GM21367 (cell line): ENCODE measurements around the gene SGK1.

ENCODE experiments used
- ATAC-seq: cut with Tn5 transposase; IDR thresholded peaks from one replicate; pipeline ENCODE4 v1.9.1; 2021; ENCODE audit not compliant: unreplicated experiment

The SGK1 gene

DNA sequence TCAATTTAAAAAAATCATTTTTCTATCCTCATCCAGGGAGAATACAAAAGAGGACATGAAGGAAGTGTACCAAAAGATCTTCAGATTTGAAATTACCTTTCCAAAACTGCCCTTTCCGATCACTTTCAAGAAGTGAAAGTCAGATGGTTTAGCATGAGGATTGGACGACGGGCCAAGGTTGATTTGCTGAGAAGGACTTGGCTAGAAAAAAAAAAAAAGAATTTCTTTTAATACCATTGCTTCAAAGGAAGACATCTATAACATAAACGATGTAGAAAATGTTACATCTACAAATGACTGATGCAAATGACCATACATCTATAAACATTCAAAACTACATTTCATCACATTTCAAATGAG lies 144.6 kb downstream of the SGK1 start:
- no peak for ATAC-seq

DNA sequence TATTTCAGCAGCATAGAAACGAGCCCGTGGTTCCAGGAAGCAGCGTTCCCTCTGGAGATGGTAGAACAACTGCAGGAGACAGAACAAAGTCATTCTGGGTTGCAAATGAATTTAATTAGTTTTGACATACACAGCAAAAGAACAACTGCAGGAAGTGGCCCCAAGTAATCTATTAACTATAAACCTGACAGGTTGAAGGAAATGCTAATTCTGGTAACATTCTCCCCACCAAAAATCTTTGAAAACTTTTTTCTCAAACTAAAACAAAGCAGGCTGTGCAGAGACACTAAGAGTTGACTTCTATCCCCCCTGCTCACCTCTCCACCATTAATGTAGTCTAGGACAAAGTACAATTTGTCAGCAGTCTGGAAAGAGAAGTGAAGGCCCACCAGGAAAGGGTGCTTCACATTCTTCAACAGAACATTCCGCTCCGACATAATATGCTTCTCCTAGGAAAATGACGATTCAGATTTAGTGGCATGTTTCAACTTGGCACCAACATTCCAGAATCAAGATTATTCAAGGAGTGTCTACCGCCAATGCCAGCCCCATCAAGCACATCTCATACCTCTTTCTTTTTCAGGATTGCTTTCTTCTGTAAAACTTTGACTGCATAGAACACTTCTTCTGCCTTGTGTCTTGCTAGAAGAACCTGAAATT lies 145.1 kb downstream of the SGK1 start:
- no peak for ATAC-seq

DNA sequence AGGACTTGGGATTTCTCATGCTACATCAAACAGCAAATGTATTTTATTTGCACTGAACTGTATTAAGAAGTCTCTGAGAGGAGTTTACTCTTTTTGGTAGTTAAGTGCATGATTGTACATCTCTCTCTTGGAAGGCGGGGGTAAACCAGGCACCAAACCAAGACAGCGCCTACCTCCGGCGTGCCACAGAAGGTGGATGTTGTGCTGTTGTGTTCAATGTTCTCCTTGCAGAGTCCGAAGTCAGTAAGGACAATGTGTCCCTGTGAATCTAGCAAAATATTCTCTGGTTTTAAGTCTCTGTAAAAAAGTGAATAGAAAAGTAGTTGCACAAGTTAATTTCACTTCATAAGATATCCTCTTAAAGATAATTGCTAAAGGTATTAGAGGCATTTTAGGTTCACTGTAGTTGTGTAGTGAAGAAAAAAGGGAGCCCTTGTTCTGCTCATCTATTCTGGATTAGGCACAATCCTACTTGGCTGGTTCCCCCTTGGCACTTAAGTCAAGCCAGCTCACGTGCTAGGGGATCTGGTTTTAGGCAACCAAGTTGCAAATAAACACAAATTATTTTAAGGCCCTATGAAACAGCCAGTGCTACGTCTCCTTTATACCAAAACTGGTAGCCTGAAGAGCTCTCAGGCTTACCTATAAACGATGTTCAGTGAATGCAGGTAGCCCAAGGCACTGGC lies 145.7 kb downstream of the SGK1 start:
- no peak for ATAC-seq

DNA sequence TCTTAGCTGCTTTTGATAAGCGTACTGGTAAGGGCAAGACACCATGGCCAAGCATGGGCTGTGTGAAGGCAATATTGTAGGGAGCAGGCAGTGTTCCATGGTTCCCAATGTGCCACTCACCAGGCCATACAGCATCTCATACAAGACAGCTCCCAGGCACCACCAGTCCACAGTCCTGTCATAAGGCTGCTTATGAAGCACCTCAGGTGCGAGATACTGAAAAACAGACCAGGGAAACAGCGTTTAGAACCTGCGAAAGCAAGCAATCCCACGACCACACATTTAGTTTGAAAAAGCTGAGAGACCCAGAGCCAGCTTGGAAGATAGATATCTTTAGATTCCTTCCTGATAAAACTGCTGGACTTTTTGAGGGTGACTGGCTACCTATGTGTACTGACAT lies 146.4 kb downstream of the SGK1 start:
- ATAC-seq: no peak

DNA sequence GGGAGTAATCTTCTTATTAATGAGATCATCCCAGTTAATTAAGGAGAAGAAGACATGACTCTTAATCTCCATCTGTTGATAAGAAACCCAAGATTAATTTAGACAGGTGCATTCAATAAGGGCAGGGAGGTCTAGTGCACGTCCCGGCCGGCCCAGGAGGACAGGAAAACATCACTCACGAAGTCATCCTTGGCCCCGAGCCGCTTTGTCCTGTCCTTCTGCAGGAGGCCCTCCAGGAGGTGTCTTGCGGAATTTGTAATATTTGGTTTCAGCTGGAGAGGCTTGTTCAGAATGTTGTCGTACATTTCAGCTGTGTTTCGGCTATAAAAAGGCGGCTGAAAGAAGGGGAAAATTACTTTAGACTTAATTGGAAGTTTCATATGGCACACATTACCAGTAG lies 147.1 kb downstream of the SGK1 start:
- ATAC-seq: no peak

DNA sequence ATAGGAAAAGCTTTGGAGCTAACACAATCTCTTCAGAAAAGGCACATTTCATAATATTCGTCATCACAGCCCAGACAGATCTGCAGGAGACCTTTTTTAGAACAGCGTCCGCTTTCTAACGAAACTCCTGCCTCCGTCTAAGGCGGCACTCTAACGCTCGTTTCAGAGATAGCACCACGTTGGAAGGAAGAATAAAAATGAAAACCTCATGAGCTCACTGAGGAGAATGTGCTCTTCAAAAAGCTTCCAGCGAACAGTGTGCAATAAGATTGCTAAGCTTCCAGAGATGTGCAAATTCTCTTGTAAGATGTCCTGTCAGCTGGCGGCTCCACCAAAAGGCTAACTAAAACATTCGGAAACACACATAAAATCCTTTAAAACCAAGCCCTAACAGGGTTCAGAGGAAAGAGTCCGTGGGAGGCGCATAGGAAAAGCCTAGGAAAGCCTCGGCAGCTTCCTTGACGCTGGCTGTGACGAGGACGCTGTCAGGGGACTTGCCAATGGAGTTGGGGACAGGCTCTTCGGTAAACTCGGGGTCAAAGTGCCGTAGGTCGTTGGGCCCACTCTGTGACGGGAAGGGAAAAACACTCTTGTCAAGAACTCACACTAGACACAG lies 147.9 kb downstream of the SGK1 start:
- no peak for ATAC-seq

DNA sequence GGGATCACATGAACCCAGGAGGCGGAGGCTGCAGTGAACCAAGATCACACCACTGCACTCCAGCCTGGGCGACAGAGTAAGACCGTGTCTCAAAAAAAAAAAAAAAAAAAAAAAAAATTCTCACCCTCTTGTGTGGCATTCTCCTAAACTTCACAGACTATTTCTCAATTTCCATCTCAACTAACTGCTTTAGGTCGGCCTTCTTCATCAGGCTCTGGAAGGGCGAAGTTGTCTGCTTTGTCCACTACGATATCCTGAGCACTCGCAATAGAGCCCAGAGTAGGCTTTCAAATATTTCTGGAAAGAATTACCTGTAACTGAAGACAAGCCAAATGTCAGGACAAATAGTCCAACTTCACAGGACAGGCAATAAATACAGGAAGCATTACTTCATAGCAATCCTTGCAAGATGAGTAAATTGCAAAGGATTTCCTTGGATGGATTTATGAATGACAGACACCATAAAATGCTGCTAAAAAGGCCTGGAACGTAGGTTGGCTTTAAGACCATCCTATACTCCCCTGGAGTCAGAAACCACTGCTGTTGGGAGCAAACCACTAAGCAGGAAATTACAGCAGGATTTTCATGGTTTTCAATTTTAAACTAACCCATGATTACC lies 149.2 kb downstream of the SGK1 start:
- no peak for ATAC-seq

DNA sequence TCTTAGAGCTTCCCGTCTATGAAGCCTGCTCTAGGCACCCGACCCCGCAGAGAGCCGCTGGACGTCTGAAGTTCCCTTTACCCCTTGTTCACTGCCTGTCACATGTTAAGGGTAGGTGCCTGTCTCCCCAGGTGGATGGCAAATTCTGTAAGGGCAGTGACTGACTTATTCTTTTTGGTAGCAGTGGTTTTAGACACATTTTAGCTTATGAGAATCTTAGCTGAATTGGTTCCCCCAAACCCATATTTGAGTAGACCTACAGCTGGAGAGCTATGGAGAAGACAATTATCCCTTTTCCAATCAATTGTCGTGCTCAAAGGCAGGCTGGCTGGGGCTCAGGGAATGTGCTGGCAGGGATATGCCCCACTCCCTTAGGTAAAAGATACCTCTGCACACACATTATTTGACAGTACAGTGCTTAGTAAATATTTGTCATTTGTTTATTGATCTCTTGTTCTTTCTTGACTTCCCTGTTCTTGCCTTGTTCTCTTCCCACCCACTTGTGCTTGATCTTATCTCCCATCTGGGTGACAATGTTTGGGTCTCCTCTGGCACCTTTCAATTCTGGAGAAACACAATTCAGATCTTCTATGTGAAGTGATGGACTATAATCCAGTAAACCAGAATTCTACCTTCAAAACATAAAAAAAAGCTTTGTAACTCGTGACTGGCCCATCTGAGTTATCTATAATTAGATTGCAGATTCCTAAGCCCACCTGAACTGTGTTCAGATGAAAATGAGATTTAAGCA lies 151.2 kb downstream of the SGK1 start:
- no peak for ATAC-seq

DNA sequence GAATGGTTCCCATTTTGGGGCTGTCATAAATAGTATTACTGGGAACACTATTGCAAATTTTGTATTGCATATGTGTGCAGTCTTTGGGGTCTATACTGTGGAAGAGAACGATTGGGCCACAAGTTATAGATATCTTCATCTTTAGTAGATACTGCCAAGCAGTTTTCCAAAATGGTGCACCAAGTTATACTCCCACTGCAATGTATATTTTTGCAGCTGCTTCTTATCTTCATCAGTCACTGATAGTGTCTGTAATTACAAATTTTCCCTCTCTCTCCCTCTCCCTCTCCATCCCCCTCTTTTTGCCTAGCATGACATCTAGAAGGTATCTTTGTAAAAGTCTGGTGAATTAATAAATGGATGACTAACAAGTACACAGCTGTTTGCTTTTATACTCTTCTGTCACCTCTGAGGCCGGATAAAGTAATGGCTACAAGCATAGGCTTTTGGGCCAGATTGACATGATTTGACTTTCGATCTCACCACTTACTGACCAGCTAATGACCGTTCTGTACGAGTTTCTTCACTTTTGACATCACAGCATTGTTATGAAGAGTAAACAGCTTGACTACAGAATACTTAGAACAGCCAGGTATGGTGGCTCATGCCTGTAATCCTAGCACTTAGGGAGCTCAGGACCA lies 152.2 kb downstream of the SGK1 start:
- no peak for ATAC-seq

DNA sequence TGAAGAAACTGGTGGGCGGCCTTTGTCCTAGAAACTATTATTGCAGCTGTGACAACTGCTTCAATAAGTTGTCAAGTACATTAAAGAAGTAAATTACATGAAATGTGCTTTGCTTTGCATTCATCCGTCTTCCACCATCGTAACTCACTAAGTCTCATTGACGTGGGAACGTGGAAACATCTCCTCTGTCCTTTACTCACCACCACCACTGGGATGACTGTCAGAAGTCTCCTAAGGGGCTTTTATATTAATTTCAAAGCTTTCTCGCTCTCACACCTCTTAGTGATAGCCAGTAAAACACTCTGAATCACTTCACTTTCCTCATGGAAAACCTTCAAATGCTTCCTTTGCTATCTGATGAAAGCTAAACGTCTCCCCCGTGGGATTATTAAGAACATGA lies 153.6 kb downstream of the SGK1 start:
- ATAC-seq: no peak

DNA sequence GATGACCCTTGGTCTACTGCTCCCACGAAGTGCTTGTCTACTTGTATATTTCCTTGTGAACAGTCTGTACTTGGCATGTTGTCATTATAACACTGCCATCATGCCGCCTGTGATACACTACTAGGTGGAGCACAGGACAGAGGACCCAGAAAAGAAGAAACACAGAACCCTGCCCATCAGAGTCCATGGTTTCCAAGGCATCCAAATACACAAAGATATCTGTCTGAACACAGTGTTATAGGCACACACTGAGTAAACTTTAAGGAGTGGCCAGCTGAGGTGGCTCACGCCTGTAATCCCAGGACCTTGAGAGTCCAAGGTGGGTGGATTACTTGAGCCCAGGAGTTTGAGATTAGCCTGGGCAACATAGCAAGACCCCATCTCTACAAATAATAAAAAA lies 155.0 kb downstream of the SGK1 start:
- ATAC-seq: no peak

DNA sequence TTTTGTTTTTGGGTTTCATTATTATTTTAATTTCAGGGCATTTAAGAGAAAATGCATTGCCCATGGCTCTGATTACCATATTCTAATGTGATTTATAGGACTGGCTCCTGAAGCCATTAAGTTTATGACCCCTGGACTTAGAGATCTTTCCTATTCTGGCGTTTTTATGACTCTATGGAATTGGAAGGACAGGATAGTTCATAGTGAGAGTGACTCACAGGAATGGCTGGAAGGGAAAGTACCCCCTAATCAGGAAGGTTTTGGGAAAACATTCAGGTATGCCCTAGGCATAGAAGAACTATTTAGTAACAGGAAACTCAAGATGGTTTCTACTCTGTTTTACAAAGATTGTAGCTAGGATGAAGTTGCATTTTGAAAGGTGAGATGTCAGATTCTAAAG lies 156.9 kb downstream of the SGK1 start:
- ATAC-seq: no peak

DNA sequence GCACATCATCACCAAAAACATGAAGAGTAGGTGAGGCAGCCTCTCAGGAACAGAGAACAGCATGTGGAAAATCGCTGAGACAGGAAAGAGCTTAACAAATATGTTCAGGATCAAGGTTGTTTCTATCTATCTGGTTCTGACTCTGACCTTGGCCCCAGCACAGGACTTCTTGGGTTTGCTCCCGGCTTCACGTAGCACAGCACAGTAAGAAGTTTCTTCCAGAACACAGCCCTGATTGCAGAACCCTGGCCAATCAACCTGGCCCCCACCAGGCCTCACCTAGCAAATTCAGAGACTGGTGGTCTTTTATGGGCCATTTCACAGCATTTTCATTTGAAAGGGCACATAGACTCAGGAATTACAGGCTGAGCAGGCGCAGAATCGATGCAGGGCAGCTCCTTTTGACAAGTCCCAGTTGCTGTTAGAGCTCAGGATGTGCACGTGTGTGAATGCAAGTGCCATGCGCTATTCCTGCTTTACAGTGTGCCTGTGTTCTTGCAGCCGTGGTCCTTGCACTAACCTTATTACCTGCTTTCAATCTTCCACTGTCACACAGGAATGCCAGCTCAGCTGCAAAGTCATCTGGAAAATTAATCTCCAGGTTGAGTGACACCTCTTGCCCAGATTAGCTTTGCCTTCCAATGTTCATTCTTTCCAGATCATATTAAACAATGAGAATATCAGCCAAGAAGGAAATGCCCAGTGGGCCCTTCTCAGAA lies 165.0 kb downstream of the SGK1 start:
- ATAC-seq: no peak

DNA sequence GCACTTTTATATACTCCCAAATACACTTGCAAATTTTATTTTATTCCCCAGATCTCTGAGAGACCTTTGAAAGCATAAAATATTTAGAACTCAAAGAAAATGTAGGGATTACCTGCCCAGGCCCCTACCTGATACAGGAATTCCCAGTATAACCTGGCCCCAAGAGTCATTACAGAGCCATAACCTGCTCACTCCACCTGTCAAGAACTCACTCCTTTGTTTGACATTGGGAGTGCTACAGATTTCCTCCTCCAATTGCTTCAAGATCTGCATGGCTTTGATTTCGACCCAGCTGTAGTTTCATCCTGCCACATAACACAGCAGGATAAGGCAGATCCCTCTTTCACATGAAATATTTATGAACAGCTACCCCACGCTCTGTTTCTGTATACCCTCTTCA lies 169.3 kb downstream of the SGK1 start:
- ATAC-seq: no peak

DNA sequence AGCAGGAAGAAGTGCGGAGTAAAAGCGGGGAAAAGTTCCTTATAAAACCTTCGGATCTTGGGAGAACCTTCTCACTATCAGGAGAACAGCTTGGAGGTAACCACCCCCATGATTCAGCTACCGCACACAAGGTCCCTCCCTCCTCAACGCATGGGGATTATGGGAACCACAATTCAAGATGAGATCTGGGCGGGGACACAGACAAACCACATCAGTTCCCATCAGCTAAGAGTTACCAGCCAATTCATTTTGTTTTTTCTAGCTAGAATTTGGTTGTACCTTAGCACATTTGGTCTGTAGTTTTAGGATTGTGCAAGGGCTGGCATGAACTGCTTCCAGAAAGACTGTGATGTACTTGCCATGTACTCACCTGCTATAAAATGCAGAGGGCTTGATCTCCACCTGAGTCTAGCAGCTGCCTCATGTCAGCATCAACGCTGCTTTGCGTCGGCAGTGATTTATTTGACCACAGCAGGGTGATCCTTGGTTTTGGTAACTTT lies 170.8 kb downstream of the SGK1 start:
- no peak for ATAC-seq

DNA sequence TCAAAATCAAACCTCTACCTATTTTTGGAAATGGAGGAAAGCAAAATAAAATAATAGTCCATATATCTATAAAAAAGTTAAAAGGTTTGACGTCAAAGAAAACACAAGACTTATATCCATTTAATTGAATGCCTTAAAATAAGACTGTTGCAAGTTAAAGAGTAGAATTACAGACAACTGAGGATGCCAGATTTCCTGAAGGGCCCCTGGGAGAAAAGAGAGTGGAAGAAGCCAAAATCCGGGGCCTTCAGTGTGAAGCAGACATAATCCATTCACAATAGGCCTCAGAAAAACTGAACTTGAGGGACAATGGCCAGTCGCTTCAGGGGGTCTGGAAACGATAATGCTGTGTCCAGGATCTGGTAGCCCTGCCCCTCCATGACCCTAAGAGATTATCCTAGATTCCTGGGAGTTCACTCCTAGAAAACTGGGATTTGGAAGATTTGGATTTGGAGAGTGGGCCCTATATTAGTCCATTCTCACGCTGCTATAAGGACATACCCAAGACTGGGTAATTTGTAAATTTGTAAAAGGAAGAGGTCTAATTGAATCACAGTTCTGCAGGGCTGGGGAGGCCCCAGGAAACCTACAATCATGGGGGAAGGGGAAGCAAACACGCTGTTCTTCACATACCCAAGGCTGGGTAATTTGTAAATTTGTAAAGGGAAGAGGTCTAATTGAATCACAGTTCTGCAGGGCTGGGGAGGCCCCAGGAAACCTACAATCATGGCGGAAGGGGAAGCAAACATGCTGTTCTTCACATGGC lies 171.5 kb downstream of the SGK1 start:
- no peak for ATAC-seq

DNA sequence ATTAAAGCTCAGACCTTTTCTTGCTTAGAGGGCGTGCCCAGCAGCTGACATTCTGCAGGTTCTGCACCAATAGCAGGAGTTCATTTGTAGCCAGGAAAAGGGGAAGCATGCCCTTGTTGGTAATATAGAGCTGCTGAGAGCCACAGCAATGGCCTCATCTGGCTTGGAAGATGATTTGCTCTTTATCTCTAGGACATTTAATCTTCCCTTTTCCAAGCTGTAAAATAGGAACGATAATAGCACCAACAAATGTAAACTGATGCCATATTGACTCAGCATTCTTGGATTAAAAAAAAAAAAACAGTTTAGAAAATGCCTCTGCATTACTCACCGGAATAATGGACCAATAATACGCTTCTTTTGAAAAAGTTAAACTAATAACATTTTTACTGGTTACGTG lies 172.1 kb downstream of the SGK1 start:
- ATAC-seq: no peak

DNA sequence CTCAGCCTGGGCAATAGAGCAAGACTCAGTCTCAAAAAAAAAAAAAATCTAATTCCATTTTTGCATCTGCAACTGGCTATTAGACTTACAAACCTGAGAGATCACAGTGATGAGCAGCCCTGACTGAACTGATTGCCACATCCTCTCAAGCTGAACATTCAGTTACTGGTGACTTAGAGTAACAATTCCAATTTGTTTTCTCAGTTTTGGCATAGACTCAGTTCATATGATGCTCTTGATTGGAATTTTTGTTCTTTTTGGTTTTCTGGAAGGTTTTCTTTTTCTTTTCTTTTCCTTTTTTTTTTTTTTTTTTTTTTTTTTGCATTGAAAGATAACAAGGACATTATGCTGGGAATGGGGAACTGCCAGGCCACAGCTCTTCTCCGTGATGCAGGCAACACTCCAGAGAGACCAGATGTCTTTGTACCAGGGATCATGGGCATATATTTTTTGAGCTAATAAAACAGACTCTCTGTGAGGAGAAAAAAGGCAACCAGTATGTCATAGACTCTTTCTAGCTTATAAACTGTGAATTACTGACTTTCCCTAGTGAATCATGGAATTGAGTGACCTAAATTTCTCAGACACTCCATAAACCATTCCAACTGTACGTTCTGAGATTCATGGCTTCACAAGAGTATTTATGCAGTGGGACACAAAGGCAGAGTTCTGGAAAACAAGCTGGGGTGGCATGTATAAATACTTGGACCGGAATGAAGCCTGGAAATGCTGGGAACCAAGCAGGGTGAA lies 179.5 kb downstream of the SGK1 start:
- no peak for ATAC-seq

DNA sequence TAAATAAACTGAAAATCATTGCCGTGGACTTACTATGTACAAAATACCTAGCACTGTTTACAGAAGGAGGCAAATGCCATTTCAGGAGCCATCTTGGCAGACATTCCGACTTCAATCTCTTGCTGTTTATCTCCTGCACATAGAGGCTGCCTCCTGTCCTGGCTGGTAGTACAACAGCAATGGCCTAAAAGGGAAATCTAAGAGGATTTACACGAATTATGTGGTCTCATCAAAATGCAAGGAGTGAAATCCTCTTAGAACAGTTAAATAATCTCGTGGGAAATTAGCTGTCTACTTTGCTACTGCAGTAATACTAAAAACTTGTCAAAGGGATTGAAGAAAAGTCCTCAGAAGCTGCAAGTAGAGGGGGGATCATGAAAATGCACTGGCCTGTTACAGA lies 183.3 kb downstream of the SGK1 start:
- no peak for ATAC-seq
